ENCODE data around the gene MCFD2.

MCFD2 gene

DNA sequence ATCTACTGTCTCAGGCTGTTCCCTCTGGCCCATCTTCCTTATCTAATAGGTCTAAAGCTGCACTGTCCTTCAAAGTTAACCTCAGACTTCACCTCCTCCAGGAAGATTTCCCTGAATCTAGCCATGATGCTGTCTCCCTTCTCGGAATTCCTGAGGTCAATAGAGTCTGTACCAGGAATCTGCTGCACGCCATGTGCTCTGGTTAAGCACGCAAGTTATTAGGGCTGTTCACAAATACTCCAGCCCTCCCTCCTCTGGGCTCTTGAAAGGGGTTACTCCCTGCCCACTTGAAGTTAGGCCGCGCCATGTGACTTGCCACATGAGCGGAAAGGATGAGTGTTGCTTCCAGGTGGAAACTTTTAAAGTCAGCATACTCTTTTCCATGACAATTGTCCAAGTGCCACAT lies 43.6 kb downstream of the MCFD2 start:
- no peak for DNase-seq

DNA sequence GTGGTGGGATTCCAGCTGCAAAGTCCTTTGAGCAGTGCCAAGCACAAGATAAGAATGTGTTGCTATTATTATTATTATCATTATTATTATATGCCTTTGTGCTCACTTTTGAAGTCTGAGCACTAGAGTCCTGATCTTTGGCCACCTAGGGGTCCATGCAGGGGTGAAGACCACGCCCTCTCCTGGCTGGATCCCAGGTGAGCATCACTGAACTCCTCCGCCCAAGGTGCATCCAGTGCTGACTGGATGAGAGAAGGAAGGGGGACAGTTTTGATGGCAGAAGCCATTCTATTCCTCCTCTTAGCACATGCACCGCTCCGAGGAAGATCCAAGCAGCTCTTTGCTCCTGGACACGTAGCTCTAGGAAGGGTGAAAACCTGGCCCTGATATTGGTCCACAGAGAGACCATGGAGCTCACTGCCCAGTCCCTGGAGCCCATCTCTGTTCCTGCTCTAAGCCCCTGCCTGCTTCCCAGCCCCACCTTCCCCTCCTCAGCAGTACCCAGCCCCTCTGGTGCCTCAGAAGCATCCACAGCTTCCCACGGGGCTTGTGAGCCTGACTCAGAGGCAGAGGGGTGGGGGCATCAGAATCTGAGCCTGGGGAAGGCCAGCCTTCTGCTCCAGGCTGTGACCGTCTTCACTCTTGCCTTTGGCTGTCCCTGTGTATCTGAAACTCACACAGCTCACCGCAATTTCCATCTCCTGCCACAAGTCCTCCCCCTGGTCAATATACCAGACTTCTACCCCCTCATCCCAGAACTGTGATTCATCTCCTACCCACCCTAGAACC lies 45.4 kb downstream of the MCFD2 start:
- no peak for DNase-seq

DNA sequence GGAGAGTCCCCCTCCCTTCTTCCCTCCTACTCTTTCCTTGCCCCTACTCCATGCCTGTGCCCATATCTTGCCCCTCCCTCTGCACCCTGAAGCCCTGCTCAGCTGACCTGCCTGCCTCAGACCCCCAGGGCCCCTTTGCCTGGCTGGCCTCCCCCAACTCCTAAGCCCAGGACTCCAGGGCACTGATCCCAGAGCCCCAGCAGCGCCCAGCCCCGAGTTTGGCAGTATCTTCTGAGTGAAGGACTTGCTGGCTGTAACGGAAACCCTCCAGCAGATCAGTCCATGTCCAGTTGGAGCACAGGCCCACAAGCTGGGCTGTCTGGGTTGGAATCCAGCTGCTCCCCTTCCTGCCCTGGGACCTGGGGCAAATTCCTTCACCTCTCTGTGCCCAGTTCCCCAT lies 46.0 kb downstream of the MCFD2 start:
- no peak for DNase-seq

DNA sequence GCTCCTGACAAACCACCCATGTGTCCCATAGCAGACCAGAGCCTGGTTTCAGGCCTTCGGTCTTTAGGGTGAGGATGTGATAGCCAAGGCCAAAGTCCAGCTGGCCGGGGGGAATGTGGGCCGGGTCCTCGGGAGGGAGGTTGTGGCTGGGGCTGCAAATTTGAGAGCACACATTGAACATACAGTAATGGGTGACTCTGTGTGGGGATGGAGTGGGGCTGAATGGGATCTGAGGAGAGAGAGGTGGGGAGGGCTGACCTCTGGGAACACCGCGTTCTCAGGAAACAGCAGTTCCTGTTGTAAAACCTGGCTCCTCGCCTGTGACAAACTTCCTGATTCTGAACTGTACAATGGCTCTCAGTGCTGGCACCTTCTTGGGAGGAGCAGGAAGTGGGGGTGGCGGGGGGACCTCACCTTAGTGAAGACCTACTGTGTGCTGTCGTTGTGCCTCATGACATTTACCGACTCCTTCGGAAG lies 48.8 kb downstream of the MCFD2 start:
- no peak for DNase-seq

DNA sequence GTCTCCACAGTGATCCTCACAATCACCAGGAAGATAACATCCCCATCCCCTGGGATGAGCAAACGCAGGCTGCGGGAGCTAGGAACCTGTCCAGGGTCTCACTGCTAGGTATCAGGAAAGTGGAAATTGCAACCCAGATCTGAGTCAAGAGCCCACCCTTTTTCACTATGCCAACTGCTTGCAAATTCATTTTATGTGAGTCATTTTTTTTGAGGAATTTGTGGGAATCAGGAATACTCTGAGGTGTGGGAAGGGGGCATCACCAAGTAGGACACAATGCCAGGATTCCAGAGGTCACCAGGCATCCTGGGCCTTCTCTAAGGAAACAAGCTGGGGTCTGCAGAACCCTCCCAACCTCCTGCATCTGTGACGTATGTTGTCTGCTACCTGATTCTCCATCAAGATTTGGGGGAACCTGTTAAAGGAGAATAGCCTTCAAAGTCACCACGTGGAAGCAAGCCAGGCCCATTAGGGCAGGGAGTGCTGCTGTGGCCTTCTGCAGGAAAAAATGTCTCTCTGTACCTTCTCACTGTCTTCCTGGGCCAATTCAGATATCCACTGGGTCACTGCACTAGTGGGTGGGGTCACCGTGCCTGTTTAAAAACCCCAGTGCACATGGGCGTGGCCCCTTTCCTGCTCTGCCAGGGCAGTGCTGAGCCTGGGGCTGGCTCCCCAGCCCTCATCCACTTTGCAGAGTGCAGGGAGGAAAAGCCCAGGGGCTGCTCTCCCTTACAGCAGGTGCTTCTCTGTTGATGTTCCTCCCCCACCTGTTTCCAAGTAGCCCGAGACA lies 50.2 kb downstream of the MCFD2 start:
- DNase-seq = no peak

DNA sequence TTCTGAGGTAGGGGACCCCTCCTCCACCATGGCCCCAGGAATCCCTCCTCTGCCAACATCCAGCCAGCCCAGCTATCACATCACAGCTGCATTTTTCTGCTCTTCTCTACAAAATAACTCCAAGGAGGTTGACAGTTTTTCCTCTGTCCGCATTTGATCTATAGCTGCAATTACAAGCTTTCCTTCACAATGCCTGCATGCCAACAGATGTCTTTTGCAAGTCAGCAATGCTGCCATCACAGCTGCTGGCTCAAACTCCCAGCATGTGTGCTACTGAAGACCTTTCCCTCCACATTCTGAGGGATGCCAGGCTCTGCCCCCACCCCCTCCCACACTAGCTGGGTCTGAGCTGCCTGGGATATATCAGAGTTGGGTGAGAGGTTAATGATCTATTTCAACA lies 51.7 kb downstream of the MCFD2 start:
- DNase-seq = no peak

DNA sequence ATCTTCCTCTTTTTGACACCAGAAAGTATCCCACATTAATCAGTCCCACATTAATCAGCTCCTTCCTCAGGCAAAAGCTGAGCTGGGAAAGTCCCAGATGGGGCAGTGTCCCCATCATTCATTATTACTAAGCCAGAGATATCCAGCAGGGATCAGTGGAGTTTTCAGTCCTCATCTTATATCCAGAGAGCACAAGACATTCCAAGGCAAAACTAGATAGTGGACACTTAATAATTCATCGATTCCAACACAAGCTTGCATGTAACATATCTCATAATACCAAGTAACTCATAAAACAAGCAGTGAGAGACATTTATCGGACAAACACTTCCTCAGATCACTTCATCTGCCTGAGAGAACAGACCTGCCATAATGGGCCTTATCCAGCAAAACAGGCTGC lies 53.1 kb downstream of the MCFD2 start:
- no peak for DNase-seq

DNA sequence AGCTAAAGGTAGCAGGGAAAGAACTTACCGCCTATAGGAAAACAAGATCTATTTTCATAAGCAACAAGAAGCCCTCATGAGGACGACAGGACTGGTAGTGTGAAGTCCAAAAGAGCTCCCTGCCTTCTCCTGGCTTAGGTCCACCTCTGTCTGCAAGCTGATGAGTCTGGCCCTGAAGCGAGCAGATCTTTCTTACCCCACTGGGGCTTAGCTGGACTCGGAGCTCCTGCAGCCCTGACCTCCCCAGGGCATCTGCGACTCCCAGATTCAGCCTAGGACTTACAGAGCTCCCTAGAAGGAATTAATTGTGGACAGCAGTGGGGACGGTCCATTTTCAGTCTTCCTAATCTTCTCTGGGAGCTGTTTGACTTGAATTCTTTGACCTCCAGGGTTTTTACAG lies 53.7 kb downstream of the MCFD2 start:
- DNase-seq = no peak

DNA sequence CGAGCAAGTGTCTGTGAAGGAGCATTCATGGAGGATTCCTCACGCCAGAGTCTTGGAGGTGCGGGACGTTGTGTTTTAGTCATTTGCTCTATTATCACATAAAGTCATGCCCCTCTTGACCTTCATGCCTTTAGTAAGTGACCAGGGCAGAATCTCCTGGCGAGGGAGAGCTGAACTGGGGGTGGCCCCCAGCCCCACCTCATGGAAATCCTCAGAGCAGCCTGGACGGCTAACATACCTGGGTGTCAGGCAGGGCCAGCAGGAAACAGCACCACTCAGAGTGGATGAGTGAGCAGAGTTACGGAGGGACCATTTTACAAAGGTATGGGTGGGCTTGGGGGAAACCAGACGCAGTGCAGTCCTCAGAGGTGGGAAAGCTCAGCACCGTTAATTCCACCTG lies 56.1 kb downstream of the MCFD2 start:
- DNase-seq = no peak

DNA sequence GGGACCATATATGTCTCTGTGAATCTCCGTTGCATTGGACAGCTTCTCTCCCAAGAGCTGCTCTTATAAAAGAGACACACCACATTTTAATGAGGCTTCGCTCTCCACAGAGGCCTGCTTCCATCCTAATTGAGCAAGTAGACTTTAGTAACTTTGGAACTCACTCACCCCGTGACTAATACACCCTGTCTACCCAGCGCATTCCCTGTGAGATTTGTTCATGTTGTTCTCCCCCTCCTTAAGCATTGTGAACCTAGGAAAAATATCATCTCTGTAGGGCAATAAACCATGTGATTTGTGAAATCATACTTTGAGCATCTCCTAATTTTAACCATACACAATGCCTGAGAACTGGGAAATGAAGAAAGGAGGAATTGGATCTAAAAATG lies 56.9 kb downstream of the MCFD2 start:
- no peak for DNase-seq

DNA sequence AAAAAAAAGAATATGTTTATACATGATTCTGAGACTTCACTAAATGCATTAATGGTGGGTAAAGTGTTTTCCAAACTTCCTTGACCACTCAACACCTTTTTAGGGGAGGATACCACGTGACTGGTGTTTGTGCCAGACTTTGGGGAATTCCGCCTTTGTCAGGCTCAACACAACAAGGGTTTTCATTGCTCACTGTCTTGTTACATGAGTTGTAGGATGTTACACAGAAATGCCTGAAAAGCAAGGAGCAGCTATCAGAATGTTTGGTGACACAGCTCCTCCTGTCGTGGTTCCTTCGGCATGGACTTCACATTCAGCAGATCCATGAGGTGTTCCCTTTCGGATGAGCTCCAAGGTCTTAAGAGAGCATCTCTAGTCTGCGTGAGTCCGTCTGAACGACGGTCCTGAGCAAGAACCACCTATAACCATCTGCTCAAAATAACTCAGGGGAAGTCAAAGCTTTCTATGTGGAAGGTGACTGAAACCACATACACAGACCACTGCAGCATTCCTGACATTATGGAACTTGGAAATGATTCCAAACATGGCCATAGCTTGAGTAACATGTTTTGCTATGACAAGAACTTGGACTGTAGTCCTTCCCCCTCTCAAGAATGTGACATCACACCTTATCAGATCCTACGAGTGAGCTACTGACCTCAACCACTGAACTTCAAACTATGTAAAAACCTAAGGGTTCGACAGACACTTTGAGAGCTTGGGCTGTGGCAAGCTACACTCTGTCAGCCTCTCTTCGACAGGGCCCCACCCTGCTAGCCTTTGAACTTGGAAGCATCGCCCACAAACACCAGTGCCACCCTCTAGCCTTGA lies 57.5 kb downstream of the MCFD2 start:
- DNase-seq = no peak

DNA sequence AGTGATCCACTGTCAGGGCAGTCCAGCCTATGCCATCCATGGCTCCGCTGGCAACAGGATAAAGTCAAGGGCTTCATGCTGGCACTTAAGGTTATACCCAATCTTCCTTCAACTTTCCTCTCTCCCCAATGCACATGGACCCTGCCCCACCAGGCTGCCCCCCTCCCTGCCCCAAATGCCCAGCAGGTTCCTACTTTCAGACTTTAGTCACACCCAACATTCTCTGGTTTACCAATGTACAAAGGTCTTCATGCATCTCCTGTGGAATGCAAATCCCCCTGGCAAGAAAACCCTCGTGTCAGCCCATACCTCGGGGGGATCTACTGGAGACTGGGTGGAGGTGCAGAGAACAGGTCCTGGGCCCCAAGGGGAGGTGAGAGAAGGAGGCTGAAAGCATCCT lies 59.3 kb downstream of the MCFD2 start:
- DNase-seq = no peak

DNA sequence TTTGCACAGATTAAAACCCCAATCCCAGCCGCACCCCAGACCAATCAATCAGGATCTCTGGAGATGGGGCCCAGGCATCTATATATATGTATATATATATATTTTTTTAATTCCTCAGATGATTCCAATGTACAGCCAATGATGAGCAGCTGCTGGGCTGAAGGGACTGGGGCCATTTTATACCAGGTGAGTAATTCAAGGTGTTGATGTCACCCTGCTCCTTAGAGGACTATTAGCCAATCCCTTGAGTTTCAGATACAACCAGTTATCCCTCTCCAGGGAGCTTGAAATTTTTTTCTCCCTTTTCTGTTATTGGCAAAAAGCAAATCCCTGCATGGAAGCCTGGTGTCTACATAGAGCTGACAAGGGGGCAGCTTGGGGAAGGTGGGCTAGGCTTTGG lies 59.8 kb downstream of the MCFD2 start:
- no peak for DNase-seq

DNA sequence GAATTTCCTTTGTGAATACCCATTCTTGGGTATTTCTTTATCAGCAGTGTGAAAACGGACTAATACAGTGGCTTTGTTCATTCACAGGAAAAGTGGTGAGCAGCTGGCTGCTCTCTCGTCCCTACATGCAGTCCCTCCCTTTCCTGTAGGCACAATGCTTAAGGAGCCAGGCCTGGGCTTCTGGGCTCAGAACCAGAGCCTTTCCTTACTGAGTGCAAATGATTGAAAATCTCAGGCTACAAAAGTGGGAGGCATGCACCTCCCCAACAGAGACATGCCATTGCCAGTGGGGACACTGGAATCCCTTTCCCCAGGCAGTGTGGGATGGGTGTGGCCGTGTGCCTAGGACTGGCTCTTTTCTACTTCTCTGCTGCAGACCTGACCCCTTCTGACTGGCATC lies 61.3 kb downstream of the MCFD2 start:
- DNase-seq = no peak

DNA sequence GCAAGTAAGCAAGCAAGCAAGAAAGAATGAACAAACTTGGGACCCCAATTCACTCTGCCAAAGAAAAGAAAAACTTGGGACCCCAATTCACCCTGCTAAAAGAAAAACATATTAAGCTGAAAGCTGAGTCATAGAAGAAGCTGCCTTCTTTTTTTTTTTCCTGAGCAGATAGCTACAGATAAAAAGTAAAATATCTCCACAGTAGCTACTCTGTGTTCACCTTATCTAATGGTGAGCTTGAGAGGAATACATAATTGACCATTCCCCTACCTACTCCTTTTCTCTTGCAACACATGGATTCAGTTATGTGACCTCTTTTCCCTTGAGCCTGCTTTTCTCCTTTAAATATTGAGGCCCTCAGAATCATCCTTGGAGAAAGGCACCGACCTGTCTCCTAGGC lies 63.0 kb downstream of the MCFD2 start:
- DNase-seq = no peak

DNA sequence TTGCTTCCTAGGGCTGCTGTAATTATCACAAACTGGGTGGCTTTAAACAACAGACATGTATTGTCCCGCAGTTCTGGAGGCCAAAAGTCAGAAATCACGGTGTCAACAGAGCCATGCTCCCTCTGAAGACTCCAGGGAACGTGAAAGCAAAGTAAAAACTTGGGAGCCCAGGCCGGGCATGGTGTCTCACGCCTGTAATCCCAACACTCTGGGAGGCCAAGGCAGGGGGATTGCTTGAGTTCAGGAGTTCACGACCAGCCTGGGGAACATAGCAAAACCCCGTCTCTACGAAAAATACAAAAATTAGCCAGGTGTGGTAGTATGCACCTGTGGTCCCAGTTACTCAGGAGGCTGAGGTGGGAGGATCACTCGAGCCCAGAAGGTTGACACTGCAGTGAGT lies 63.5 kb downstream of the MCFD2 start:
- no peak for DNase-seq

Measured in NCI-H2029 (cell line).